ENCODE data around the gene NR2F1-AS1. TPM values are rescaled to one million over a fixed set of nuclear protein-coding genes. Genes with fewer than 3 reads are reported as not detected.

The NR2F1-AS1 gene
- total RNA-seq, 1 experiment from 2014 or later: 24.1 TPM

- intact Hi-C loops (cut with micrococcal nuclease): loop anchor here (2.0 to 10.0 kb wide), 8 partner anchors 63 to 895 kb away; no protein-coding TSS in a partner anchor
- BruUV-seq (replicated peaks): TSS peak; percentile 76
- TF ChIP-seq CTCF (conservative IDR thresholded peaks at IDR 0.05; ENCODE audit: low read depth, low read length): no peak
- no peak for TF ChIP-seq EZH2phosphoT487 (IDR thresholded peaks at IDR 0.05; ENCODE audit: borderline replicate concordance, low read length)
- no peak for TF ChIP-seq EZH2 (IDR thresholded peaks at IDR 0.05; ENCODE audit: low read length, unreplicated experiment)
- H3F3A ChIP-seq (ENCODE audit: low read length, unreplicated experiment): no peaks in the 10 kb centered on the region
- peaks cover 7% of the 10 kb centered on the region; the same call in 1 of the 2 replicates for H3K36me3 ChIP-seq (ENCODE audit: low read depth, low read length)
- peaks cover 73% of the 10 kb centered on the region for H3K79me2 ChIP-seq (ENCODE audit: low read length)
- ChIA-PET CTCF (no interaction called here), POLR2A (ENCODE audit: unreplicated experiment) (interaction anchor here (0.7 kb wide), 1 partner anchor 215 kb away, joined by 3 read pairs; no protein-coding TSS in a partner anchor)
- H3K9me3 ChIP-seq (ENCODE audit: low read length): no peaks in the 10 kb centered on the region
- ATAC-seq: peak; percentile 0
- H3K4me2 ChIP-seq (ENCODE audit: low read length): peak overlapping the region; percentile 91
- DNase-seq: peak; percentile 40
- H3K9ac ChIP-seq (ENCODE audit: low read length): peak overlapping the region; percentile 89
- H3K4me1 ChIP-seq (ENCODE audit: insufficient read depth, low read length): peaks cover 27% of the 10 kb centered on the region
- H3K9me2 ChIP-seq (replicated peaks; ENCODE audit: low read length): no peaks in the 10 kb centered on the region
- no peaks in the 10 kb centered on the region for H4K20me1 ChIP-seq (ENCODE audit: low read length)
- H2AFZ ChIP-seq (ENCODE audit: low read length): peak overlapping the region; percentile 85
- no peaks in the 10 kb centered on the region for H3K27me3 ChIP-seq (ENCODE audit: low read length)
- H3K4me3 ChIP-seq (ENCODE audit: low read length): peak overlapping the region; percentile 86
- H3K27ac ChIP-seq (ENCODE audit: low read length): peak overlapping the region; percentile 70
Observed at GRCh38 chr5:93580063-93580926, 724 bp downstream of the NR2F1-AS1 start.

- no peaks in the 10 kb centered on the region for H3K9me3 ChIP-seq (ENCODE audit: low read length)
- H3K36me3 ChIP-seq (ENCODE audit: low read depth, low read length): peaks cover 7% of the 10 kb centered on the region; the same call in 1 of the 2 replicates
- peak overlapping the region; percentile 86 for H3K4me3 ChIP-seq (ENCODE audit: low read length)
- H3K27me3 ChIP-seq (ENCODE audit: low read length): no peaks in the 10 kb centered on the region
- H3K9ac ChIP-seq (ENCODE audit: low read length): peak overlapping the region; percentile 89
- H4K20me1 ChIP-seq (ENCODE audit: low read length): no peaks in the 10 kb centered on the region
- H3K27ac ChIP-seq (ENCODE audit: low read length): peak overlapping the region; percentile 70
- peak overlapping the region; percentile 85 for H2AFZ ChIP-seq (ENCODE audit: low read length)
- DNase-seq (peak; percentile 51), ATAC-seq (peak; percentile 0)
- CTCF ChIA-PET: no interaction called here
- peaks cover 76% of the 10 kb centered on the region for H3K79me2 ChIP-seq (ENCODE audit: low read length)
- POLR2A ChIA-PET (ENCODE audit: unreplicated experiment): interaction anchor here (0.5 kb wide), 1 partner anchor 343 kb away, joined by 3 read pairs; no protein-coding TSS in a partner anchor
- intact Hi-C loops (cut with micrococcal nuclease): loop anchor here (2.0 to 10.0 kb wide), 10 partner anchors 62 to 1672 kb away; no protein-coding TSS in a partner anchor
- BruUV-seq (replicated peaks): no TSS peak
- no peaks in the 10 kb centered on the region for H3K9me2 ChIP-seq (replicated peaks; ENCODE audit: low read length)
- no peaks in the 10 kb centered on the region for H3F3A ChIP-seq (ENCODE audit: low read length, unreplicated experiment)
- peak overlapping the region; percentile 91 for H3K4me2 ChIP-seq (ENCODE audit: low read length)
- H3K4me1 ChIP-seq (ENCODE audit: insufficient read depth, low read length): peaks cover 27% of the 10 kb centered on the region
- TF ChIP-seq EZH2 (IDR thresholded peaks at IDR 0.05; ENCODE audit: low read length, unreplicated experiment): no peak
- no peak for TF ChIP-seq EZH2phosphoT487 (IDR thresholded peaks at IDR 0.05; ENCODE audit: borderline replicate concordance, low read length)
- no peak for TF ChIP-seq CTCF (conservative IDR thresholded peaks at IDR 0.05; ENCODE audit: low read depth, low read length)
Observed at GRCh38 chr5:93579692-93580062, 1.3 kb downstream of the NR2F1-AS1 start.

Measured in PC-3 (cell line).